A549 (cell line): ENCODE data around the gene PPHLN1. TPM values are rescaled to one million over a fixed set of nuclear protein-coding genes. Genes with fewer than 3 reads are reported as not detected.

Experiments
- ATAC-seq, 2 experiments: fragments of 200-7000 bp in 1 of 2; fragments of >200 bp in 1 of 2; cut with Nextera tagmentation in 1 of 2; cut with Tn5 transposase in 1 of 2; 3 replicates each; pipeline versions ENCODE4 v1.8.0 to v1.9.1; 2018 to 2020; ENCODE audit warnings: mild to moderate bottlenecking in 1 of 2, moderate library complexity in 1 of 2
- CTCF ChIA-PET: fragments of 300-600 bp; sonication (Branson Sonifier 250); formaldehyde crosslinking; extraction: SDS; loops from one replicate; lab custom pipeline; 2021; ENCODE audit warnings: antibody characterized with exemption, inconsistent platforms; lab: Yijun Ruan, JAX
- POLR2A ChIA-PET: fragments of 350-600 bp; formaldehyde crosslinking; extraction: SDS; loops from one replicate; lab custom pipeline; 2021; ENCODE audit warnings: antibody characterized with exemption, inconsistent platforms; lab: Yijun Ruan, JAX
- DNase-seq, 2 experiments: peaks; one replicate each; pipeline versions ENCODE4 v3.0.0 to v3.0.0-alpha.2; 2011 to 2016; ENCODE audit warnings: low read depth in 1 of 2, low spot score in 1 of 2
- FAIRE-seq: peaks from 2 replicates; lab custom pipeline; 2011; peaks lifted over from hg19 to GRCh38; lab: Jason Lieb, UNC
- H3K27ac ChIP-seq, 2 experiments: fragments of >200 bp; sonication (Bioruptor Twin); formaldehyde crosslinking; 3 replicates each; pipeline ENCODE4 v1.5.1; 2016 to 2017
- H3K4me1 ChIP-seq: fragments of >200 bp; sonication (Bioruptor Twin); formaldehyde crosslinking; 3 replicates; pipeline ENCODE4 v1.6.1; 2016
- H3K4me2 ChIP-seq: fragments of >200 bp; sonication (Bioruptor Twin); formaldehyde crosslinking; 3 replicates; pipeline ENCODE4 v1.6.1; 2016
- H3K4me3 ChIP-seq: fragments of >200 bp; sonication (Bioruptor Twin); formaldehyde crosslinking; 3 replicates; pipeline ENCODE4 v1.5.1; 2016
- H3K9me3 ChIP-seq: fragments of >200 bp; sonication (Bioruptor Twin); formaldehyde crosslinking; 3 replicates; pipeline ENCODE4 v1.6.1; 2016
- BHLHE40 ChIP-seq: IDR thresholded peaks from 2 replicates; pipeline ENCODE4 v1.6.1; 2012; ENCODE audit warnings: low read depth, low read length, inconsistent platforms
- CBX2 ChIP-seq: fragments of 200-600 bp; sonication (generic); IDR thresholded peaks from 2 replicates; pipeline ENCODE4 v1.6.1; 2016; ENCODE audit warnings: low read depth, mild to moderate bottlenecking, borderline replicate concordance
- CBX8 ChIP-seq: fragments of 200-600 bp; sonication (generic); IDR thresholded peaks from 2 replicates; pipeline ENCODE4 v1.6.1; 2016
- E2F6 ChIP-seq: IDR thresholded peaks from 2 replicates; pipeline ENCODE4 v1.6.1; 2012; ENCODE audit warnings: low read depth, borderline replicate concordance
- EHMT2 ChIP-seq: fragments of 200-600 bp; sonication (generic); IDR thresholded peaks from 2 replicates; pipeline ENCODE4 v1.6.1; 2016; ENCODE audit warnings: antibody characterized with exemption, low read depth, mild to moderate bottlenecking, moderate library complexity
- FOSL2 ChIP-seq, 2 experiments: fragments of 450-650 bp in 1 of 2; fragments of >200 bp in 1 of 2; sonication (Bioruptor Twin) in 1 of 2; formaldehyde crosslinking; IDR thresholded peaks; 2 replicates each; pipeline versions ENCODE4 v1.5.0 to v1.6.1; 2016 to 2020; ENCODE audit warnings: mild to moderate bottlenecking in 1 of 2, moderate library complexity in 1 of 2
- GATA3 ChIP-seq: IDR thresholded peaks from 2 replicates; pipeline ENCODE4 v1.6.1; 2012; ENCODE audit warnings: borderline replicate concordance
- HDAC2 ChIP-seq: fragments of 200-600 bp; sonication (generic); IDR thresholded peaks from 2 replicates; pipeline ENCODE4 v1.6.1; 2016
- HEYL ChIP-seq: fragments of 250-450 bp; sonication (Bioruptor Pico); IDR thresholded peaks from 2 replicates; pipeline ENCODE4 v1.8.0; 2021; ENCODE audit warnings: mild to moderate bottlenecking, moderate library complexity
- HMGXB4 ChIP-seq: fragments of 250-450 bp; sonication (Bioruptor Pico); IDR thresholded peaks from 2 replicates; pipeline ENCODE4 v1.5.0; 2021; ENCODE audit warnings: mild to moderate bottlenecking, moderate library complexity, borderline replicate concordance
- HOXB13 ChIP-seq: fragments of 250-450 bp; sonication (Bioruptor Pico); IDR thresholded peaks from 2 replicates; pipeline ENCODE4 v1.5.0; 2020; ENCODE audit warnings: low read depth, mild to moderate bottlenecking, moderate library complexity
- JUN ChIP-seq, 2 experiments: fragments of >200 bp; sonication (Bioruptor Twin); formaldehyde crosslinking; IDR thresholded peaks; 2 replicates in 1 of 2; 3 replicates in 1 of 2; pipeline ENCODE4 v1.6.1; 2016 to 2017
- KDM5A ChIP-seq: fragments of 200-600 bp; sonication (generic); IDR thresholded peaks from 2 replicates; pipeline ENCODE4 v1.6.1; 2016; ENCODE audit warnings: antibody characterized with exemption, mild to moderate bottlenecking
- MAZ ChIP-seq: fragments of 150-350 bp; IDR thresholded peaks from 2 replicates; pipeline ENCODE4 v1.6.1; 2014; ENCODE audit warnings: antibody characterized with exemption, low read depth, low read length, borderline replicate concordance
- NPAS2 ChIP-seq: fragments of 250-450 bp; sonication (Bioruptor Pico); IDR thresholded peaks from 2 replicates; pipeline ENCODE4 v1.8.0; 2022; ENCODE audit warnings: mild to moderate bottlenecking, moderate library complexity, borderline replicate concordance
- POLR2A ChIP-seq: IDR thresholded peaks from 2 replicates; pipeline ENCODE4 v1.6.1; 2012; ENCODE audit warnings: mild to moderate bottlenecking, low read length
- POLR2AphosphoS2 ChIP-seq: conservative IDR thresholded peaks from 2 replicates; pipeline ENCODE4 v1.6.1; 2012; ENCODE audit warnings: low read length, improper control_type of control experiment, inconsistent platforms
- RAD21 ChIP-seq, 2 experiments: fragments of >200 bp in 1 of 2; sonication (Bioruptor Twin) in 1 of 2; formaldehyde crosslinking in 1 of 2; IDR thresholded peaks in 1 of 2; conservative IDR thresholded peaks in 1 of 2; 2 replicates in 1 of 2; 3 replicates in 1 of 2; pipeline ENCODE4 v1.6.1; 2012 to 2018; ENCODE audit warnings: inconsistent platforms in 1 of 2
- RFX5 ChIP-seq: fragments of 450-650 bp; IDR thresholded peaks from 2 replicates; pipeline ENCODE4 v1.7.1; 2014; ENCODE audit warnings: antibody characterized with exemption, mild to moderate bottlenecking, moderate library complexity
- RNF2 ChIP-seq: fragments of 200-600 bp; sonication (generic); IDR thresholded peaks from 2 replicates; pipeline ENCODE4 v1.6.1; 2016; ENCODE audit warnings: low read depth, mild to moderate bottlenecking, antibody characterized with exemption, moderate library complexity, borderline replicate concordance
- SREBF2 ChIP-seq: fragments of 450-650 bp; IDR thresholded peaks from 2 replicates; pipeline ENCODE4 v1.6.1; 2014; ENCODE audit warnings: mild to moderate bottlenecking, moderate library complexity
- TFCP2L1 ChIP-seq: fragments of 250-450 bp; sonication (Bioruptor Pico); IDR thresholded peaks from 2 replicates; pipeline ENCODE4 v1.5.0; 2021; ENCODE audit warnings: mild to moderate bottlenecking
- ZNF302 ChIP-seq: fragments of 250-450 bp; sonication (Bioruptor Pico); IDR thresholded peaks from 2 replicates; pipeline ENCODE4 v1.9.0; 2021; ENCODE audit warnings: inconsistent platforms, mild to moderate bottlenecking, moderate library complexity
- WGBS: methylation state at CpG from one replicate; pipeline ENCODE4 v1.1.6; 2017; ENCODE audit errors: missing lambda C conversion rate; 5-methylcytosine and 5-hydroxymethylcytosine counted together
- polyA plus RNA-seq, 4 experiments: library from polyadenylated mRNA; depleted of rRNA in 3 of 4; stranded (reverse); fragments of >200 nt; fragmentation: RNase III in 1 of 4; extraction: RNeasy Plus Mini Kit Qiagen cat#74134 plus additional on column Dnase treatment in 1 of 4; gene quantifications; 2 replicates in 3 of 4; 3 replicates in 1 of 4; pipeline ENCODE4 v1.2.3, GENCODE V29; 2011 to 2017
- TF ChIP-seq, protein P1 (sequence below): fragments of >200 bp; sonication (Bioruptor Twin); formaldehyde crosslinking; IDR thresholded peaks from 2 replicates; pipeline ENCODE4 v1.6.1; 2016
- TF ChIP-seq, protein P2 (sequence below): fragments of 200-600 bp; sonication (generic); IDR thresholded peaks from 2 replicates; pipeline ENCODE4 v1.6.1; 2016; ENCODE audit warnings: antibody characterized with exemption, mild to moderate bottlenecking, moderate library complexity
- TF ChIP-seq, protein P3 (sequence below): IDR thresholded peaks from 2 replicates; pipeline ENCODE4 v1.6.1; 2012

Gene PPHLN1
- polyA plus RNA-seq, 2 of the 4 experiments (the other 2 are of a cell fraction): 55.5 to 135 TPM

DNA sequence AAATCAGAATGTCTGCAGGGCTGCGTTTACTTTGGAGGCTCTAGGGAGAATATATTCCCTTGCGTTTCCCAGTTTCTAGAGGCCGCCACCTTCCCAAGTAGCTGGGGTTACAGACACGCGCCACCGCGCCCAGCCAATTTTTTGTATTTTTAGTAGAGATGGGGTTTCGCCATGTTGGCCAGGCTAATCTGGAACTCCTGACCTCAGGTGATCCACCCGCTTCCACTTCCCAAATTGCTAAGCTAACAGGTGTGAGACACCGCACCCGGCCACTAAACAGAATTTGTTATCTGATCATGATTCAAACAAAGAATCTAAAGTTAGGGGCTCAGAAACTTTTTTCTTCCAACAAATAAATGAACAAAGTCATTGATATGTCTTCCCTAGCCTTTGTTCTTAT is 114.6 kb downstream of the PPHLN1 start:
- FAIRE-seq (no peak), ATAC-seq (no peak), DNase-seq (no peak)
- H3K4me2 ChIP-seq: no peak overlapping the region
- H3K4me3 ChIP-seq: no peak overlapping the region
- no peaks in the 10 kb centered on the region for H3K4me1 ChIP-seq
- no peak for TF ChIP-seq HDAC2
- TF ChIP-seq ZNF302 (CRISPR knock-in tag): no peak
- no peak for TF ChIP-seq TFCP2L1 (CRISPR knock-in tag)
- ChIA-PET CTCF (no interaction called here), POLR2A (no interaction called here)
- no peaks in the 10 kb centered on the region for H3K9me3 ChIP-seq
- WGBS: 95% methylated on average over 11 of the region's 11 CpGs
- no peak overlapping the region for H3K27ac ChIP-seq

DNA sequence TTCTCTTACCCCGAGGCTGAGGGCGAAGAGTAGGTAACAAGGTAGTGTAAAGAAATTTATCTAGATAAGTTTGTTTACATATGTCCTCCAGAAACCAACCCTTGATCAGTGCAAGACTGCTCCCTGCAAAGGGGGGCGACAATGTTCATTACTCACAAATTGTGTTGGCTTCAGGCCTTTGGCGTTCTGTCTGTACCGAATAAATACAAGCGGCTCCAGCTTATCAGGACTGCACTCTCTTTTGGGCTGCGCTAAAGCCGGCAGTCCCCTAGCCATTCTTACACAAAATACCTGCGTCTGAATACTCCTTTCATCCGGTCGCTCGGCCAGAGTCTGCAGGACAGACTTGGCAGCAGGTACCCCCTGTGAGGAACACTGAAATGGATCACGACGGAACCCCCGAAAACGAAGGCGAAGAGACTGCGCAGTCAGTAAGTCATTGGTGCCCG is 116.4 kb downstream of the PPHLN1 start:
- DNase-seq: no peak
- POLR2A ChIA-PET: no interaction called here
- TF ChIP-seq, protein P1, sequence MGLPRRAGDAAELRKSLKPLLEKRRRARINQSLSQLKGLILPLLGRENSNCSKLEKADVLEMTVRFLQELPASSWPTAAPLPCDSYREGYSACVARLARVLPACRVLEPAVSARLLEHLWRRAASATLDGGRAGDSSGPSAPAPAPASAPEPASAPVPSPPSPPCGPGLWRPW: no peak
- TF ChIP-seq FOSL2 (IDR thresholded peaks at IDR 0.05) (no peak), FOSL2 (CRISPR knock-in tag; IDR thresholded peaks at IDR 0.05) (no peak), E2F6 (no peak), CBX2 (no peak), POLR2A (no peak), KDM5A (no peak), GATA3 (no peak), HOXB13 (no peak), HMGXB4 (no peak), SREBF2 (no peak), EHMT2 (no peak)
- TF ChIP-seq, protein P2, sequence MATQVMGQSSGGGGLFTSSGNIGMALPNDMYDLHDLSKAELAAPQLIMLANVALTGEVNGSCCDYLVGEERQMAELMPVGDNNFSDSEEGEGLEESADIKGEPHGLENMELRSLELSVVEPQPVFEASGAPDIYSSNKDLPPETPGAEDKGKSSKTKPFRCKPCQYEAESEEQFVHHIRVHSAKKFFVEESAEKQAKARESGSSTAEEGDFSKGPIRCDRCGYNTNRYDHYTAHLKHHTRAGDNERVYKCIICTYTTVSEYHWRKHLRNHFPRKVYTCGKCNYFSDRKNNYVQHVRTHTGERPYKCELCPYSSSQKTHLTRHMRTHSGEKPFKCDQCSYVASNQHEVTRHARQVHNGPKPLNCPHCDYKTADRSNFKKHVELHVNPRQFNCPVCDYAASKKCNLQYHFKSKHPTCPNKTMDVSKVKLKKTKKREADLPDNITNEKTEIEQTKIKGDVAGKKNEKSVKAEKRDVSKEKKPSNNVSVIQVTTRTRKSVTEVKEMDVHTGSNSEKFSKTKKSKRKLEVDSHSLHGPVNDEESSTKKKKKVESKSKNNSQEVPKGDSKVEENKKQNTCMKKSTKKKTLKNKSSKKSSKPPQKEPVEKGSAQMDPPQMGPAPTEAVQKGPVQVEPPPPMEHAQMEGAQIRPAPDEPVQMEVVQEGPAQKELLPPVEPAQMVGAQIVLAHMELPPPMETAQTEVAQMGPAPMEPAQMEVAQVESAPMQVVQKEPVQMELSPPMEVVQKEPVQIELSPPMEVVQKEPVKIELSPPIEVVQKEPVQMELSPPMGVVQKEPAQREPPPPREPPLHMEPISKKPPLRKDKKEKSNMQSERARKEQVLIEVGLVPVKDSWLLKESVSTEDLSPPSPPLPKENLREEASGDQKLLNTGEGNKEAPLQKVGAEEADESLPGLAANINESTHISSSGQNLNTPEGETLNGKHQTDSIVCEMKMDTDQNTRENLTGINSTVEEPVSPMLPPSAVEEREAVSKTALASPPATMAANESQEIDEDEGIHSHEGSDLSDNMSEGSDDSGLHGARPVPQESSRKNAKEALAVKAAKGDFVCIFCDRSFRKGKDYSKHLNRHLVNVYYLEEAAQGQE: no peak
- no peak for FAIRE-seq
- H3K4me2 ChIP-seq: no peak overlapping the region
- no peaks in the 10 kb centered on the region for H3K4me1 ChIP-seq
- 96% methylated on average over 19 of the region's 19 CpGs for WGBS
- H3K9me3 ChIP-seq: no peaks in the 10 kb centered on the region
- ATAC-seq: no peak
- H3K4me3 ChIP-seq: no peak overlapping the region
- CTCF ChIA-PET: interaction anchor here (1.4 kb wide), 1 partner anchor 20 kb away, joined by 3 read pairs; no protein-coding TSS in a partner anchor
- no peak overlapping the region for H3K27ac ChIP-seq

DNA sequence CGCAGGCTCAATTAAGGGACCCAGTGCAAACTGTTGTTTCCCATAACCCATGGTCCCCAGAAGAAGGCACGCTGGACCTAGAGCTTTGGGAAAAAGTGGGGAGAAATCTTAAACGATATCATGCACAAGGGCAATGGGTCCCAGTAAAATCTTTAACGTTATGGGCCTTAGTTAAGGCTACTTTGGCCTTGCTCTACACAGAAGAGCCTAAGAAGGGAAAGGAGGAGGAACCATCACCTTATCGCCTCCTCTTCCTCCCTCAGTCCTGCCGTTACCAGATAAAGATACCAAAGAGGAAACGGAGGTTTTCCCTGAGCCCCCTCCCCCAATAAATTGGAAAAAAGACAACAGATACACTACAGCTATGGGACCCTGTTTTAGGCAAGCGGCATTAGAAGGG is 116.9 kb downstream of the PPHLN1 start:
- WGBS: 96% methylated on average over 8 of the region's 8 CpGs
- H3K4me1 ChIP-seq: no peaks in the 10 kb centered on the region
- no peak for ATAC-seq
- FAIRE-seq: no peak
- no peak overlapping the region for H3K4me2 ChIP-seq
- DNase-seq: no peak
- no peak overlapping the region for H3K27ac ChIP-seq
- no peaks in the 10 kb centered on the region for H3K9me3 ChIP-seq
- ChIA-PET CTCF (interaction anchor here (1.4 kb wide), 1 partner anchor 19 kb away, joined by 3 read pairs; no protein-coding TSS in a partner anchor), POLR2A (no interaction called here)
- H3K4me3 ChIP-seq: no peak overlapping the region
- TF ChIP-seq RNF2 (no peak), HEYL (CRISPR knock-in tag) (no peak), NPAS2 (CRISPR knock-in tag) (no peak), BHLHE40 (no peak), RFX5 (no peak), FOSL2 (IDR thresholded peaks at IDR 0.05) (no peak), FOSL2 (CRISPR knock-in tag; IDR thresholded peaks at IDR 0.05) (no peak), RAD21 (conservative IDR thresholded peaks at IDR 0.05 in 1 of 2, IDR thresholded peaks at IDR 0.05 in 1 of 2) (no peak), HMGXB4 (no peak), SREBF2 (no peak), HDAC2 (no peak), CBX8 (no peak), MAZ (no peak), POLR2AphosphoS2 (no peak), JUN (IDR thresholded peaks at IDR 0.05) (no peak)
- TF ChIP-seq, protein P1: no peak
- TF ChIP-seq, protein P3, sequence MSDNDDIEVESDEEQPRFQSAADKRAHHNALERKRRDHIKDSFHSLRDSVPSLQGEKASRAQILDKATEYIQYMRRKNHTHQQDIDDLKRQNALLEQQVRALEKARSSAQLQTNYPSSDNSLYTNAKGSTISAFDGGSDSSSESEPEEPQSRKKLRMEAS: no peak
